Coronary artery (tissue), 2 donors: ENCODE results near the gene ACTG2.

Experiments used
- DNase-seq: peaks from one replicate; pipeline ENCODE4 v3.0.0-alpha.2; 2017; ENCODE audit warnings: low spot score
- H3K27ac ChIP-seq, 2 donors: fragments of 200-600 bp; sonication (generic); one replicate each; pipeline ENCODE4 v1.5.1; 2016 to 2019
- H3K4me3 ChIP-seq: fragments of 200-600 bp; sonication (generic); 2 replicates; pipeline ENCODE4 v1.5.1; 2016; ENCODE audit warnings: mild to moderate bottlenecking, moderate library complexity
- CTCF ChIP-seq: fragments of 200-600 bp; sonication (generic); IDR thresholded peaks from one replicate; pipeline ENCODE4 v1.5.1; 2019; ENCODE audit warnings: antibody characterized with exemption

Gene ACTG2

DNA sequence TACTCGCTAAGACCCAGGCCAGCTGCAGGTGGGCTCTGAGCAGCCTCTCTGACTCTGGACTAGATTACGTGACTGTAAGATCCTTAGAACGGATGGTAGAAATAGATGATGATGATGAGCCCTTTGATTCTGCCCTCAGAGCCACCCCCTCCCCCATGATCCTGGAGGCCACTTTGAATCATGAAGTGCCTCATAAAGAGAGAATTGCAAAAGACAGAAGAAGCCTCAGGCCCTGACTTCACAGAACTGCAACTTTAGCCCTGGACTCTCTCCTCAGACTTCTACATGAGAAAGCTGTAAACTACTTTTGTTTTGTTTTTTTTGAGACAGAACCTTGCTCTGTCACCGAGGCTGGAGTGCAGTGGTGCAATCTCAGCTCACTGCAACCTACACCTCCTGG lies 76.5 kb downstream of the ACTG2 start:
- no peak for TF ChIP-seq CTCF
- DNase-seq, result no peak
- no peak overlapping the region for H3K27ac ChIP-seq

More for the DNA sequence above, 76.5 kb downstream of the ACTG2 start:
- no peak overlapping the region for H3K4me3 ChIP-seq
